Gastroesophageal sphincter (tissue), 4 donors: Measurements from ENCODE around the gene DCPS. TPM values are rescaled to one million over a fixed set of nuclear protein-coding genes. Genes with fewer than 3 reads are reported as not detected.
"Not testable (repeated sequence)": the region's sequence is repeated elsewhere in the genome, so short reads cannot be mapped to it uniquely, and the experiment has no call there.

ENCODE experiments used
- ATAC-seq: fragments of 150-250 bp; one replicate; pipeline ENCODE4 v1.9.1; 2016; ENCODE audit warnings: mild to moderate bottlenecking, moderate library complexity
- H3K27ac ChIP-seq, 4 donors: fragments of 200-600 bp; sonication (generic) in 3 of 4; 1 replicate in 3 of 4; 2 replicates in 1 of 4; pipeline ENCODE4 v1.5.1; 2016 to 2019
- H3K27me3 ChIP-seq: fragments of 200-600 bp; sonication (generic); one replicate; pipeline ENCODE4 v1.5.1; 2019
- H3K36me3 ChIP-seq, 2 donors: fragments of 200-600 bp; sonication (generic); one replicate each; pipeline ENCODE4 v1.5.1; 2019; ENCODE audit warnings: control low read depth in 1 of 2
- H3K4me1 ChIP-seq, 3 donors: fragments of 200-600 bp; sonication (generic); 1 replicate in 2 of 3; 2 replicates in 1 of 3; pipeline ENCODE4 v1.5.1; 2016 to 2019; ENCODE audit warnings: control low read depth in 2 of 3
- H3K4me3 ChIP-seq, 2 donors: fragments of 200-600 bp; sonication (generic); one replicate each; pipeline ENCODE4 v1.5.1; 2019; ENCODE audit warnings: mild to moderate bottlenecking in 1 of 2, moderate library complexity in 1 of 2
- H3K9me3 ChIP-seq, 3 donors: fragments of 200-600 bp; sonication (generic); one replicate each; pipeline ENCODE4 v1.5.1; 2017 to 2019; ENCODE audit warnings: control low read depth in 2 of 3
- CTCF ChIP-seq, 4 experiments: fragments of 200-600 bp in 2 of 4; fragments of 450-650 bp in 2 of 4; sonication (generic) in 1 of 4; IDR thresholded peaks; one replicate each; pipeline ENCODE4 v1.5.1; 2017 to 2019; ENCODE audit warnings: antibody characterized with exemption in 4 of 4, mild to moderate bottlenecking in 2 of 4, moderate library complexity in 2 of 4
- EP300 ChIP-seq: sonication (generic); formaldehyde crosslinking; IDR thresholded peaks from one replicate; pipeline ENCODE4 v1.6.1; 2017; ENCODE audit warnings: antibody characterized with exemption, mild to moderate bottlenecking
- POLR2A ChIP-seq, 2 donors: fragments of 450-650 bp; IDR thresholded peaks; one replicate each; pipeline ENCODE4 v1.6.1; 2017; ENCODE audit warnings: antibody characterized with exemption in 2 of 2, mild to moderate bottlenecking in 2 of 2, moderate library complexity in 1 of 2
- POLR2AphosphoS5 ChIP-seq: sonication (generic); formaldehyde crosslinking; IDR thresholded peaks from one replicate; pipeline ENCODE4 v1.6.1; 2017; ENCODE audit warnings: antibody characterized with exemption
- WGBS, 2 donors: methylation state at CpG; one replicate each; pipeline ENCODE4 v1.1.5; 2018; ENCODE audit warnings: low coverage in 1 of 2; 5-methylcytosine and 5-hydroxymethylcytosine counted together
- total RNA-seq, 4 donors: library from RNA; depleted of rRNA; stranded (reverse); fragments of >200 nt; gene quantifications; one replicate each; pipeline ENCODE4 v1.1.0, GENCODE V29; 2016

Gene DCPS
- total RNA-seq, 4 donors from 2014 or later: 11.8 to 20.6 (median 15.9) TPM

DNA sequence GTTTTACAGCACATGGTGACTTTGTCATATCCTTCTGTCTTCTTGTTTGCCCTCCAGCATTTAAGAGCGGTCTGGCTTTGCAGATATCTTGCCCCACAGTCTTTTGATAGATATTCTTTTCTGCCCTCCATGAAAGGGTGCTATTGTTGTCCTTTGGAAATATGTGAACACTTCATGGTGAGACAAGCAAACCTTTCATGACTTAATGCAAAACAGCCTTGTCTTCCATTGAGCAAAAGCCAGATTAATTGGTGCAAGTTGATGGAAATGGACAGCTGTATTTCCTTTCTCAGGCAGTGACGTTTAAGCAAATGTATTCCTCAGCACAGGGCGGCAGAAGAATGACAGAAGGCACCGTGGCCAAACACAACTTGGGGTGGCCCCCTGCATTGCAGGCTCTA lies 4.4 kb downstream of the DCPS start:
- 70 to 87% methylated on average over 4 of the region's 4 CpGs for WGBS, 2 donors

DNA sequence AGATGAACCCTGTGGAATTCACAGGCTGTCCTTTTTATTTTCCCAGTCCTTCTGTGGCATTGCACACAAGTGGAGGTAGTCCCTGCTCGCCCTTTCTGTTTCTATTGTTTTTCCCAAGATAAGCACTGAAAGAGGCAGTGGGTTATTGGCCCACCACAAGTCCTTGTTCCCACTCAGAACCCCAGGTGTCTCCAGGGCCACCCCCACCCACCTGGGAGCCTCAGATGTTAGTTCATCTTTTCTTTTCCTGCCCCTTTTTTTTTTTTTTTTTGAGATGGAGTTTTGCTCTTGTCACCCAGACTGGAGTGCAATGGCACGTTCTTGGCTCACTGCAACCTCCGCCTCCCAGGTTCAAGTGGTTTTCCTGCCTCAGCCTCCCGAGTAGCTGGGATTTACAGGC lies 4.9 kb downstream of the DCPS start:
- Histone ChIP-seq H3K4me1 (peaks cover 0 to 42% (median 13%) of the 10 kb centered on the region in 3 donors), H3K36me3 (peaks cover 0 to 31% of the 10 kb centered on the region in 2 donors), H3K27ac (peak overlapping the region in 1 of 4 donors; percentile 16)
- not testable (repeated sequence) for H3K9me3 ChIP-seq, ATAC-seq, H3K4me3 ChIP-seq, H3K27me3 ChIP-seq
- whole genome bisulfite sequencing, 2 donors: 89 to 92% methylated on average over 1 to 4 of the region's 4 CpGs

More for the DNA sequence above, 4.4 kb downstream of the DCPS start:
- Histone ChIP-seq H3K27ac (peak overlapping the region in 1 of 4 donors; percentile 16), H3K4me3 (no peak overlapping the region), H3K4me1 (peaks cover 0 to 45% (median 13%) of the 10 kb centered on the region in 3 donors), H3K27me3 (no peaks in the 10 kb centered on the region), H3K9me3 (no peaks in the 10 kb centered on the region), H3K36me3 (peaks cover 0 to 30% of the 10 kb centered on the region in 2 donors)
- no peak for ATAC-seq
- TF ChIP-seq CTCF (IDR thresholded peaks at IDR 0.05) (no peak), POLR2AphosphoS5 (no peak), POLR2A (IDR thresholded peaks at IDR 0.05) (no peak), EP300 (no peak)

DNA sequence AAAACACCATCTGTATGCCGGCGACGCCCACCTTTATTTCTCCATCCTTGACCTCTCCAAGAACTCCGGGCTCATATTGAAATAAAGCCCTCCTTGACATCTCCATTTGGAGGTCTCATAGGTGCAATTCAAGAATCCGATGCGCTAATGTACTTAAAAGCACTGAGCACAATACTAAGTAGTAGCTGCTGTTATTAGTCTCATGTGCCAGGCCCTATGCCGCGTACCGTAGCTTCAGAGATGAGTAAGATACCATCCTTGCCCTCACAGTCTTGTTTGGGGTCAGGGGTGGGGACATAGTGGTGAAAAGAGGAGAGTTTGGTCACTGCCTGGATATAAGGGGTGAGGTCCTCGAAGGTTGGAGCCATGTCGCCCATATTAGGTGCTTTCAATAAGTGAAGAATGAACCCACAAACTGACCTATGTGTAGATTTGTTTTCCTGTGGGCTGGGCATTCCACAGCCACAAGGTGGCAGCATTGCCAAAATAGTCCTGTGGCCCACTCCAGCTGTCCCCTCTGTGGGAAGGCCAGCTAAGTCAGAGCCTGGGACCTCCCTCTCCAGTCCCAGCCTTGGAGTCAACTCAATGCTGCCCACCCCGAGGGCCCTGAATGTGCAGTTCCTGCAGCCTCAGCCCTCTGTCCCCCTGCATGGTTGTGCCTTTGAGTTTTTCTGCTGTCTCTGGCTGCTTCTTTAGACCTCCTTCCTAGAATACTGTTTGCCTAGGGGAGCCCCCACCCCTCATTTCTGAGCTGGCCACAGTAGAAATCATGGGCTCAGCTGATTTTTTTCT lies 6.5 kb downstream of the DCPS start:
- ATAC-seq: peak; percentile 87
- H3K36me3 ChIP-seq: peaks cover 0 to 38% of the 10 kb centered on the region in 2 donors
- no peak overlapping the region for H3K4me3 ChIP-seq
- peaks cover 0 to 32% (median 7%) of the 10 kb centered on the region in 3 donors for H3K4me1 ChIP-seq
- no peaks in the 10 kb centered on the region for H3K9me3 ChIP-seq
- H3K27ac ChIP-seq: peak overlapping the region in 1 of 4 donors; percentile 34
- WGBS, 2 donors: 62 to 63% methylated on average over 8 to 11 of the region's 12 CpGs
- no peak for TF ChIP-seq EP300
- peak; percentile 79 to 92 (median 84) for TF ChIP-seq CTCF (IDR thresholded peaks at IDR 0.05)
- TF ChIP-seq POLR2A (IDR thresholded peaks at IDR 0.05): no peak
- TF ChIP-seq POLR2AphosphoS5: no peak
- no peaks in the 10 kb centered on the region for H3K27me3 ChIP-seq

DNA sequence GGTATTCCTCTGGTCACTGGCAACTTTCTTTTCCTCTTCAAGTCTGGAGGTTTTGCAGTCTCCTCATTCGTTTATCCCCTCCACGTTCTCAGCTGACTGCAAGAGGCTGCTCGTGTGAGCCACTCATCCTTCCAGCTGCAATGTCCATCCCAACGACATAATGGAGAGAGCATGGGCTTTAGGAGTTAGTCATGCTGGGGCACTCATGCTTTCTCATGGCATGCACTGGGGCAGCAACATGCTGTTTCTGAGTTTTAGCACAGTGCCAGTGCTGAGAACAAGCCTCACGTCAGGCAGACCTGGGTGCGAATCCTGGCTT lies 7.1 kb downstream of the DCPS start:
- no peaks in the 10 kb centered on the region for H3K9me3 ChIP-seq
- H3K27me3 ChIP-seq: no peaks in the 10 kb centered on the region
- H3K36me3 ChIP-seq: peaks cover 0 to 38% of the 10 kb centered on the region in 2 donors
- ATAC-seq: no peak
- peaks cover 0 to 32% (median 7%) of the 10 kb centered on the region in 3 donors for H3K4me1 ChIP-seq
- H3K4me3 ChIP-seq: no peak overlapping the region
- 47 to 52% methylated on average over 2 to 5 of the region's 6 CpGs for WGBS, 2 donors
- peak overlapping the region in 1 of 4 donors; percentile 34 for H3K27ac ChIP-seq
- TF ChIP-seq POLR2AphosphoS5 (no peak), POLR2A (IDR thresholded peaks at IDR 0.05) (no peak), CTCF (IDR thresholded peaks at IDR 0.05) (no peak), EP300 (no peak)

GRCh38 chr11:126311401-126312291 lies 7.8 kb downstream of the DCPS start:
- peaks cover 0 to 27% (median 7%) of the 10 kb centered on the region in 3 donors for H3K4me1 ChIP-seq
- no peak overlapping the region for H3K27ac ChIP-seq
- TF ChIP-seq CTCF (IDR thresholded peaks at IDR 0.05): no peak
- no peak for TF ChIP-seq EP300
- TF ChIP-seq POLR2A (IDR thresholded peaks at IDR 0.05): no peak
- no peak for TF ChIP-seq POLR2AphosphoS5
- no peaks in the 10 kb centered on the region for H3K9me3 ChIP-seq
- peaks cover 0 to 38% of the 10 kb centered on the region in 2 donors for H3K36me3 ChIP-seq
- no peak overlapping the region for H3K4me3 ChIP-seq
- H3K27me3 ChIP-seq: no peaks in the 10 kb centered on the region
- WGBS, 2 donors: 92% methylated on average over 11 to 14 of the region's 14 CpGs
- no peak for ATAC-seq
